ENCODE data around the gene PRRX1. TPM values are rescaled to one million over a fixed set of nuclear protein-coding genes. Genes with fewer than 3 reads are reported as not detected.
A peak's percentile ranks its signal among the peaks of the same experiment; 100 is the strongest.

The PRRX1 gene
- not detected for total RNA-seq

GRCh38 chr1:170664093-170664827, at the start of gene PRRX1:
Gene PRRX1 (plus strand): TSS chr1:170664131. CDS start chr1:170664219, 88 bp downstream.
- Mint-ChIP-seq H3K9me3 (ENCODE audit: low read depth) (no peaks in the 10 kb centered on the region), H3K27me3 (peaks cover 72% of the 10 kb centered on the region), H3K36me3 (ENCODE audit: low read depth) (no peaks in the 10 kb centered on the region), H3K27ac (no peak within 1 kb of the TSS), H3K4me1 (peaks cover 34% of the 10 kb centered on the region), H3K4me3 (peak within 1 kb of the TSS; percentile 10)
- DNase-seq = no peak
- ChIA-PET CTCF (no interaction called here), POLR2A (no interaction called here)
- intact Hi-C loops (cut with DNase I, micrococcal nuclease) = loop anchor here in 1 of 2 experiments (5.0 kb wide), 1 partner anchor 48 kb away; no protein-coding TSS in a partner anchor
- ATAC-seq = no peak

GRCh38 chr1:170617591-170618330, 46.2 kb upstream of the PRRX1 start:
- H3K4me3 Mint-ChIP-seq = no peak overlapping the region
- ATAC-seq (no peak), DNase-seq (no peak)
- no peaks in the 10 kb centered on the region for H3K4me1 Mint-ChIP-seq
- H3K27ac Mint-ChIP-seq = no peak overlapping the region
- peaks cover 16% of the 10 kb centered on the region for H3K27me3 Mint-ChIP-seq
- ChIA-PET POLR2A (no interaction called here), CTCF (interaction anchor here (0.6 kb wide), 1 partner anchor 557 kb away, joined by 3 read pairs; no protein-coding TSS in a partner anchor)
- no peaks in the 10 kb centered on the region for H3K36me3 Mint-ChIP-seq (ENCODE audit: low read depth)
- intact Hi-C loops (cut with DNase I, micrococcal nuclease) = no loop called here
- peaks cover 1% of the 10 kb centered on the region for H3K9me3 Mint-ChIP-seq (ENCODE audit: low read depth)

GRCh38 chr1:170618421-170618820, 45.5 kb upstream of the PRRX1 start:
- Mint-ChIP-seq H3K27me3 (peaks cover 13% of the 10 kb centered on the region), H3K27ac (no peak overlapping the region), H3K4me1 (no peaks in the 10 kb centered on the region), H3K4me3 (no peak overlapping the region), H3K36me3 (ENCODE audit: low read depth) (no peaks in the 10 kb centered on the region), H3K9me3 (ENCODE audit: low read depth) (no peaks in the 10 kb centered on the region)
- DNase-seq = no peak
- ChIA-PET POLR2A (no interaction called here), CTCF (no interaction called here)
- intact Hi-C loops (cut with DNase I, micrococcal nuclease) = no loop called here
- ATAC-seq = no peak

- H3K27ac Mint-ChIP-seq = no peak overlapping the region
Measured at GRCh38 chr1:170619241-170620028, 44.5 kb upstream of the PRRX1 start.

GRCh38 chr1:170620164-170620563, 43.8 kb upstream of the PRRX1 start:
- H3K4me1 Mint-ChIP-seq = no peaks in the 10 kb centered on the region
- ChIA-PET CTCF (no interaction called here), POLR2A (no interaction called here)
- H3K27ac Mint-ChIP-seq = no peak overlapping the region
- no peak overlapping the region for H3K4me3 Mint-ChIP-seq
- intact Hi-C loops (cut with DNase I, micrococcal nuclease) = no loop called here
- ATAC-seq (no peak), DNase-seq (no peak)
- no peaks in the 10 kb centered on the region for H3K9me3 Mint-ChIP-seq (ENCODE audit: low read depth)
- peaks cover 18% of the 10 kb centered on the region for H3K27me3 Mint-ChIP-seq
- H3K36me3 Mint-ChIP-seq (ENCODE audit: low read depth) = no peaks in the 10 kb centered on the region

More at GRCh38 chr1:170619241-170620028, 44.5 kb upstream of the PRRX1 start:
- intact Hi-C loops (cut with DNase I, micrococcal nuclease) = no loop called here
- Mint-ChIP-seq H3K36me3 (ENCODE audit: low read depth) (no peaks in the 10 kb centered on the region), H3K9me3 (ENCODE audit: low read depth) (no peaks in the 10 kb centered on the region), H3K4me1 (no peaks in the 10 kb centered on the region), H3K27me3 (peaks cover 13% of the 10 kb centered on the region), H3K4me3 (no peak overlapping the region)
- no peak for DNase-seq
- ChIA-PET POLR2A (no interaction called here), CTCF (no interaction called here)
- no peak for ATAC-seq

GRCh38 chr1:170623171-170623570, 40.8 kb upstream of the PRRX1 start:
- ChIA-PET CTCF (interaction anchor here (0.7 kb wide), 1 partner anchor 274 kb away, joined by 3 read pairs; no protein-coding TSS in a partner anchor), POLR2A (no interaction called here)
- no peaks in the 10 kb centered on the region for H3K9me3 Mint-ChIP-seq (ENCODE audit: low read depth)
- H3K4me3 Mint-ChIP-seq = no peak overlapping the region
- no peak overlapping the region for H3K27ac Mint-ChIP-seq
- intact Hi-C loops (cut with DNase I, micrococcal nuclease) = no loop called here
- ATAC-seq (peak; percentile 19), DNase-seq (no peak)
- peaks cover 21% of the 10 kb centered on the region for H3K27me3 Mint-ChIP-seq
- H3K36me3 Mint-ChIP-seq (ENCODE audit: low read depth) = no peaks in the 10 kb centered on the region
- no peaks in the 10 kb centered on the region for H3K4me1 Mint-ChIP-seq

- DNase-seq (no peak), ATAC-seq (no peak)
- H3K4me1 Mint-ChIP-seq = no peaks in the 10 kb centered on the region
- peaks cover 24% of the 10 kb centered on the region for H3K27me3 Mint-ChIP-seq
- no peak overlapping the region for H3K4me3 Mint-ChIP-seq
- ChIA-PET CTCF (no interaction called here), POLR2A (interaction anchor here (0.6 kb wide), 1 partner anchor 62 kb away, joined by 3 read pairs; no protein-coding TSS in a partner anchor)
- no peak overlapping the region for H3K27ac Mint-ChIP-seq
- no peaks in the 10 kb centered on the region for H3K9me3 Mint-ChIP-seq (ENCODE audit: low read depth)
- no peaks in the 10 kb centered on the region for H3K36me3 Mint-ChIP-seq (ENCODE audit: low read depth)
- intact Hi-C loops (cut with DNase I, micrococcal nuclease) = loop anchor here in 1 of 2 experiments (1.0 kb wide), 1 partner anchor 12 kb away; no protein-coding TSS in a partner anchor
Measured at GRCh38 chr1:170624146-170624545, 39.8 kb upstream of the PRRX1 start.

- Mint-ChIP-seq H3K4me1 (no peaks in the 10 kb centered on the region), H3K36me3 (ENCODE audit: low read depth) (no peaks in the 10 kb centered on the region), H3K27me3 (peaks cover 31% of the 10 kb centered on the region), H3K4me3 (no peak overlapping the region), H3K9me3 (ENCODE audit: low read depth) (no peaks in the 10 kb centered on the region), H3K27ac (no peak overlapping the region)
- DNase-seq (no peak), ATAC-seq (no peak)
- intact Hi-C loops (cut with DNase I, micrococcal nuclease) = no loop called here
- ChIA-PET POLR2A (no interaction called here), CTCF (interaction anchor here (1.2 kb wide), 1 partner anchor 10 kb away, joined by 3 read pairs; no protein-coding TSS in a partner anchor)
Measured at GRCh38 chr1:170630977-170631376, 33.0 kb upstream of the PRRX1 start.

- no peak for ATAC-seq
- POLR2A ChIA-PET = no interaction called here
Measured at GRCh38 chr1:170634293-170634692, 29.6 kb upstream of the PRRX1 start.

GRCh38 chr1:170634824-170635410, 29.0 kb upstream of the PRRX1 start:
- DNase-seq = no peak
- H3K36me3 Mint-ChIP-seq (ENCODE audit: low read depth) = no peaks in the 10 kb centered on the region
- ATAC-seq = no peak
- peaks cover 16% of the 10 kb centered on the region for H3K27me3 Mint-ChIP-seq
- H3K9me3 Mint-ChIP-seq (ENCODE audit: low read depth) = peaks cover 2% of the 10 kb centered on the region
- intact Hi-C loops (cut with DNase I, micrococcal nuclease) = no loop called here
- no peak overlapping the region for H3K27ac Mint-ChIP-seq
- no peaks in the 10 kb centered on the region for H3K4me1 Mint-ChIP-seq
- no peak overlapping the region for H3K4me3 Mint-ChIP-seq
- CTCF ChIA-PET = no interaction called here
- POLR2A ChIA-PET = no interaction called here

More at GRCh38 chr1:170634293-170634692, 29.6 kb upstream of the PRRX1 start:
- Mint-ChIP-seq H3K4me1 (no peaks in the 10 kb centered on the region), H3K27ac (no peak overlapping the region), H3K4me3 (no peak overlapping the region), H3K27me3 (peaks cover 21% of the 10 kb centered on the region), H3K36me3 (ENCODE audit: low read depth) (no peaks in the 10 kb centered on the region), H3K9me3 (ENCODE audit: low read depth) (peaks cover 2% of the 10 kb centered on the region)
- intact Hi-C loops (cut with DNase I, micrococcal nuclease) = no loop called here
- CTCF ChIA-PET = no interaction called here
- DNase-seq = no peak

- ChIA-PET CTCF (interaction anchor here (0.7 to 1.2 kb wide), 2 partner anchors 9 to 124 kb away, joined by 3 to 4 read pairs; no protein-coding TSS in a partner anchor), POLR2A (no interaction called here)
- DNase-seq (no peak), ATAC-seq (no peak)
- Mint-ChIP-seq H3K4me1 (no peaks in the 10 kb centered on the region), H3K36me3 (ENCODE audit: low read depth) (no peaks in the 10 kb centered on the region), H3K9me3 (ENCODE audit: low read depth) (peaks cover 2% of the 10 kb centered on the region), H3K27ac (no peak overlapping the region), H3K27me3 (peaks cover 5% of the 10 kb centered on the region), H3K4me3 (no peak overlapping the region)
- intact Hi-C loops (cut with DNase I, micrococcal nuclease) = no loop called here
Measured at GRCh38 chr1:170640581-170640980, 23.4 kb upstream of the PRRX1 start.
